HCT116 (cell line): Measurements from ENCODE around the gene ZNF160. TPM values are rescaled to one million over a fixed set of nuclear protein-coding genes. Genes with fewer than 3 reads are reported as not detected.

Experiments
- ATAC-seq: fragments of 200-7000 bp; cut with Tn5 transposase; 2 replicates; pipeline ENCODE4 v1.9.1; 2020; ENCODE audit warnings: mild to moderate bottlenecking, moderate library complexity
- BruUV-seq: library from RNA; stranded (reverse); fragments of 400-500 nt; replicated peaks from 2 replicates; lab custom pipeline; 2021; lab: Mats Ljungman, UMichigan
- CTCF ChIA-PET: fragments of 300-600 bp; sonication (Branson Sonifier 250); formaldehyde crosslinking; loops from one replicate; lab custom pipeline; 2021; ENCODE audit warnings: antibody characterized with exemption; lab: Charles Lee
- POLR2A ChIA-PET: fragments of 300-600, 350-600 bp; sonication (Branson Sonifier 250); formaldehyde crosslinking; loops from one replicate; lab custom pipeline; 2021; ENCODE audit warnings: antibody characterized with exemption; lab: Charles Lee
- RAD21 ChIA-PET, 2 experiments: fragments of 300-600 bp; sonication (Branson Sonifier 250); formaldehyde crosslinking; loops; one replicate each; lab custom pipeline; 2023; ENCODE audit warnings: low total read pairs in 2 of 2; ENCODE audit not compliant: uncharacterized antibody in 2 of 2, unreplicated experiment in 2 of 2, low non-redundant PET in 1 of 2; lab: Charles Lee
- DNase-seq: peaks from one replicate; pipeline ENCODE4 v3.0.0-alpha.2; 2010; ENCODE audit warnings: low read depth, low spot score
- H2AFZ ChIP-seq: fragments of 200-600 bp; shearing (Covaris generic), sonication (generic); 2 replicates; pipeline ENCODE4 v1.6.1; 2017; ENCODE audit warnings: low read depth, mixed run types, mixed read lengths, antibody characterized with exemption, low read length; ENCODE audit not compliant: poor library complexity, severe bottlenecking
- H3K27ac ChIP-seq: 2 replicates; pipeline ENCODE4 v1.5.1; 2012; ENCODE audit warnings: low read depth, low read length
- H3K27me3 ChIP-seq: fragments of 200-600 bp; sonication (generic); 2 replicates; pipeline ENCODE4 v1.6.1; 2016; ENCODE audit warnings: mixed run types, low read length, mixed read lengths; ENCODE audit not compliant: insufficient read depth
- H3K36me3 ChIP-seq, 2 experiments: fragments of 200-500 bp in 1 of 2; fragments of 200-600 bp in 1 of 2; sonication (Bioruptor generic) in 1 of 2; sonication (generic) in 1 of 2; 2 replicates each; pipeline versions ENCODE4 v1.5.1 to v1.6.1; 2014 to 2016; ENCODE audit warnings: low read length in 2 of 2, inconsistent platforms in 1 of 2, mixed read lengths in 1 of 2, mixed run types in 1 of 2; ENCODE audit not compliant: insufficient read depth in 2 of 2, control insufficient read depth in 1 of 2
- H3K4me1 ChIP-seq, 2 experiments: fragments of 200-600 bp in 1 of 2; sonication (generic) in 1 of 2; 2 replicates each; pipeline versions ENCODE4 v1.5.1 to v1.6.1; 2012 to 2017; ENCODE audit warnings: low read length in 2 of 2, inconsistent platforms in 1 of 2, mild to moderate bottlenecking in 1 of 2, mixed read lengths in 1 of 2, mixed run types in 1 of 2, moderate library complexity in 1 of 2; ENCODE audit not compliant: insufficient read depth in 2 of 2, control insufficient read depth in 1 of 2
- H3K4me2 ChIP-seq: fragments of 200-600 bp; sonication (generic); 2 replicates; pipeline ENCODE4 v1.6.1; 2017; ENCODE audit warnings: mixed run types, low read length, mixed read lengths
- H3K4me3 ChIP-seq, 2 experiments: fragments of 200-600 bp in 1 of 2; sonication (generic) in 1 of 2; replicated peaks in 1 of 2; 2 replicates each; pipeline ENCODE4 v1.5.1; 2011 to 2016; ENCODE audit warnings: low read length in 2 of 2, control low read depth in 1 of 2, low read depth in 1 of 2, mild to moderate bottlenecking in 1 of 2, mixed read lengths in 1 of 2, mixed run types in 1 of 2
- H3K79me2 ChIP-seq: fragments of 200-600 bp; sonication (generic); 2 replicates; pipeline ENCODE4 v1.6.1; 2017; ENCODE audit warnings: mild to moderate bottlenecking, mixed run types, low read length, moderate library complexity, mixed read lengths; ENCODE audit not compliant: insufficient read depth
- H3K9ac ChIP-seq: fragments of 200-600 bp; sonication (generic); 2 replicates; pipeline ENCODE4 v1.6.1; 2016; ENCODE audit warnings: low read length, mixed read lengths
- H3K9me2 ChIP-seq: fragments of 200-600 bp; sonication (generic), shearing (Covaris generic); 2 replicates; pipeline ENCODE4 v1.6.1; 2017; ENCODE audit warnings: mixed run types, mild to moderate bottlenecking, moderate library complexity; ENCODE audit not compliant: insufficient read depth
- H3K9me3 ChIP-seq, 2 experiments: fragments of 200-500 bp in 1 of 2; fragments of 200-600 bp in 1 of 2; sonication (Bioruptor generic) in 1 of 2; sonication (generic) in 1 of 2; 2 replicates each; pipeline ENCODE4 v1.6.1; 2014 to 2017; ENCODE audit warnings: low read length in 2 of 2, mixed read lengths in 2 of 2, inconsistent platforms in 1 of 2, low read depth in 1 of 2, mild to moderate bottlenecking in 1 of 2, mixed run types in 1 of 2, moderate library complexity in 1 of 2; ENCODE audit not compliant: control insufficient read depth in 1 of 2, insufficient read depth in 1 of 2
- H4K20me1 ChIP-seq: fragments of 200-600 bp; sonication (generic), shearing (Covaris generic); 2 replicates; pipeline ENCODE4 v1.6.1; 2017; ENCODE audit warnings: mixed run types, mild to moderate bottlenecking, moderate library complexity; ENCODE audit not compliant: insufficient read depth
- ATF3 ChIP-seq: IDR thresholded peaks from 2 replicates; pipeline ENCODE4 v1.6.1; 2012
- CEBPB ChIP-seq: IDR thresholded peaks from 2 replicates; pipeline ENCODE4 v1.6.1; 2012; ENCODE audit warnings: low read depth
- CTCF ChIP-seq, 3 experiments: fragments of 200-600 bp in 1 of 3; sonication (generic) in 1 of 3; IDR thresholded peaks in 2 of 3; conservative IDR thresholded peaks in 1 of 3; 2 replicates each; pipeline ENCODE4 v1.5.1; 2012 to 2017; ENCODE audit warnings: low read depth in 2 of 3, low read length in 2 of 3, antibody characterized with exemption in 1 of 3, borderline replicate concordance in 1 of 3, control low read depth in 1 of 3, mild to moderate bottlenecking in 1 of 3, mixed read lengths in 1 of 3, mixed run types in 1 of 3, moderate library complexity in 1 of 3; ENCODE audit not compliant: insufficient read depth in 1 of 3
- EGR1 ChIP-seq: IDR thresholded peaks from 2 replicates; pipeline ENCODE4 v1.6.1; 2012; ENCODE audit warnings: low read depth
- EZH2 ChIP-seq: fragments of 200-600 bp; sonication (generic); IDR thresholded peaks from 2 replicates; pipeline ENCODE4 v1.6.1; 2017; ENCODE audit warnings: antibody characterized with exemption, mixed run types
- EZH2phosphoT487 ChIP-seq: fragments of 200-600 bp; IDR thresholded peaks from 2 replicates; pipeline ENCODE4 v1.6.1; 2018; ENCODE audit warnings: antibody characterized with exemption, borderline replicate concordance
- POLR2A ChIP-seq: IDR thresholded peaks from 2 replicates; pipeline ENCODE4 v1.7.0; 2011; ENCODE audit warnings: borderline replicate concordance; ENCODE audit not compliant: insufficient read depth, insufficient read length; ENCODE audit errors: extremely low read depth
- SIN3A ChIP-seq: IDR thresholded peaks from 2 replicates; pipeline ENCODE4 v1.6.1; 2012; ENCODE audit warnings: low read depth
- SRF ChIP-seq: IDR thresholded peaks from 2 replicates; pipeline ENCODE4 v1.6.1; 2012; ENCODE audit warnings: low read depth
- YY1 ChIP-seq: IDR thresholded peaks from 2 replicates; pipeline ENCODE4 v1.6.1; 2011; ENCODE audit warnings: low read length, low read depth, moderate library complexity, mild to moderate bottlenecking; ENCODE audit not compliant: insufficient replicate concordance; ENCODE audit errors: extremely low read depth
- ZFX ChIP-seq: fragments of 450-650 bp; IDR thresholded peaks from 2 replicates; pipeline ENCODE4 v1.6.1; 2017
- ZNF274 ChIP-seq: fragments of 200-500 bp; sonication (Bioruptor generic); IDR thresholded peaks from 2 replicates; pipeline ENCODE4 v1.6.1; 2014; ENCODE audit warnings: mild to moderate bottlenecking, low read depth, low read length, inconsistent platforms
- intact Hi-C: fragments of 100-400 bp; cut with micrococcal nuclease; formaldehyde crosslinking; loops from 2 replicates; pipeline ENCODE4 v1.10.0; 2022
- total RNA-seq: library from RNA; stranded (reverse); gene quantifications from one replicate; pipeline ENCODE4 v1.2.1, GENCODE V29; 2021; ENCODE audit not compliant: unreplicated experiment

Gene ZNF160
- total RNA-seq, 1 experiment from 2014 or later, result 14.9 TPM

- CTCF ChIA-PET, result no interaction called here
- no peaks in the 10 kb centered on the region for H3K79me2 ChIP-seq
- DNase-seq (no peak), ATAC-seq (no peak)
- no peak overlapping the region for H3K4me3 ChIP-seq
- TF ChIP-seq ATF3, result no peak
- no peak for TF ChIP-seq EGR1
- no peak for TF ChIP-seq SRF
- TF ChIP-seq SIN3A, result no peak
- no peak for TF ChIP-seq POLR2A
- TF ChIP-seq CTCF (IDR thresholded peaks at IDR 0.05 in 2 of 3, conservative IDR thresholded peaks at IDR 0.05 in 1 of 3; ENCODE audit: borderline replicate concordance in 1 of 3, insufficient read depth in 1 of 3, low read depth in 2 of 3, low read length in 2 of 3), result no peak
- no peak for TF ChIP-seq EZH2phosphoT487
- TF ChIP-seq CEBPB, result no peak
- no peak for TF ChIP-seq EZH2
- TF ChIP-seq YY1, result no peak
- TF ChIP-seq ZFX, result no peak
- no peak for TF ChIP-seq ZNF274
- no peaks in the 10 kb centered on the region for H3K36me3 ChIP-seq
- H3K27ac ChIP-seq, result no peak overlapping the region
- RAD21 ChIA-PET, result no interaction called here
- no peaks in the 10 kb centered on the region for H3K4me1 ChIP-seq
- POLR2A ChIA-PET, result no interaction called here
- H2AFZ ChIP-seq, result no peak overlapping the region
- no peaks in the 10 kb centered on the region for H3K27me3 ChIP-seq
- intact Hi-C loops, result no loop called here
- H3K9me2 ChIP-seq, result no peaks in the 10 kb centered on the region
- H3K9me3 ChIP-seq, result no peaks in the 10 kb centered on the region; a peak in 1 of 4 replicates
- H4K20me1 ChIP-seq, result no peaks in the 10 kb centered on the region
- BruUV-seq, result no TSS peak
- no peak overlapping the region for H3K9ac ChIP-seq
- H3K4me2 ChIP-seq, result no peak overlapping the region
These were observed 68.1 kb downstream of the ZNF160 start for GRCh38 chr19:53034948-53035675.
